Limb (tissue), 2 donors: ENCODE measurements around the gene CSNK1G1.
"Not testable (repeated sequence)": the region's sequence is repeated elsewhere in the genome, so short reads cannot be mapped to it uniquely, and the experiment has no call there.

ENCODE experiments used
- DNase-seq, 2 donors: peaks; one replicate each; pipeline ENCODE4 v3.0.0-alpha.2; 2016; ENCODE audit errors: extremely low spot score in 2 of 2

Gene CSNK1G1

DNA sequence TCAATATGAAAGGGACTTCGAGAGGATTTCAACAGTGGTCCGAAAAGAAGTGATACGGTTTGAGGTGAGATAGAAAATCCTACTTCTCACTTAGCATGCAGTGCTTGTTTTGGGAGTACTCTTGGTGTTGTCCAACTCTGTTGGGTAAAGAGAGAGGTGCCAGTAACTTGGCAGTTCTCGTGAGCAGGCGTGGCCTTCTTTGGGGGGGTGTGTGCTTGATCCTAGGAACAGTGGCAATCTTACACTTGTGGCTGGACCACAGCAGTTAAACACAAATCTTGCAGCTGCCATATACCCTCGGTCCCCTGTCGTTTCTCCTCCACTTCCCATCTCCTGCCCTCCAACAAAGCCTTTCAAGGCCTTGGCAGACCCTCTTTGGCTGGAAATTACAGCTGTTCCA, 219.6 kb downstream of the CSNK1G1 start:
- no peak for DNase-seq

DNA sequence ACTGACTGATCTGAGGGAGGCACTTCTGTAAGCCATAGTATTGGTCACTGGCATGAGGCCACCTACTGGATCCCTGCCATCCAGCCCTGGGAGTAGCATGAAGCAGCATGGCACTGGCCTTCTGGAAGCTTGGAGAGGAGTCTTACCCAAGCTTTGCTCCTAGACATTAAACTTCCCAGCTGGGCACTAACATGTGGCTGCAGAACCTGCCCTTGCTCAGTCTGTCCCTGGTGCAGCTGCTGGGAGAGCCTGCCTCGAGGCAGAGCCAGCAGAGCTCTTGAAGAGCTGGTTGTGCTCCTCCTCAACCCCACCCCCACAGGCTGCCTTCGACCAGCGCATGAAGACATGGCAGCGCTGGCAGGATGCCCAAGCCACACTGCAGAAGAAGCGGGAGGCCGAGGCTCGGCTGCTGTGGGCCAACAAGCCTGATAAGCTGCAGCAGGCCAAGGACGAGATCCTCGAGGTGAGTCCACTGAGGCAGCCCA, 221.6 kb downstream of the CSNK1G1 start:
- DNase-seq, result no peak

DNA sequence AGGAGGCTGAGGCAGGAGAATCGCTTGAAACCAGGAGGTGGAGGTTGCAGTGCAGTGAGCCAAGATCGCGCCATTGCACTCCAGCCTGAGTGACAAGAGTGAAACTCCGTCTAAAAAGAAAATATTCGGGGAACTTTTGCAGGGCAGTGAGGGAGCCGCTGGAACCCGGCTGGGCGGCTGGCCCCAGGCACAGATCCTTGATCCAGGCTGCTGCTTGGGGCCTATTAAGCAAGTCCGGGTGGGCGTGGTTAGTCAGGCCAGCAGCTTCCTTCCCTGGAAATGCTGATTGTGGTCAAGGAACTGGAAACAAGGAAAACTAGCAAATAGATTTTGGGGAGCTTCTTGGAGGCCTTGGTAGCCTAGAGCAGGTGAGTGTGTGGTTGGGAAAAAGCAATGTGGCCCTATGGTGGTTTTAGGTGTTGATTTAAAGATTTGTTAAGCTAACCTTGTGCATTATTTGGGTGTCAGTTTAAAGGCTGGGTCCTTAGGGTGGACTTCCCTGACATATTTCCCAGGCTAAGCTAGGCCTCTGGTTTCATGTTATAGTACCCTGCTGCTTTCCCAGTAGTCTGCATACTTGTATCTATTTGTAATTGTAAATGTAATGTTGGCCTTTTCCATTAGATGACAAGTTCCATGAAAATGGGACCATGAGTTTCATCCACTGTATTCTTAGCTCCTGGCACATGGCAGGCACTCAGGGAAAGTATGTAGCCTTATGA, 222.2 kb downstream of the CSNK1G1 start:
- DNase-seq, result no peak

DNA sequence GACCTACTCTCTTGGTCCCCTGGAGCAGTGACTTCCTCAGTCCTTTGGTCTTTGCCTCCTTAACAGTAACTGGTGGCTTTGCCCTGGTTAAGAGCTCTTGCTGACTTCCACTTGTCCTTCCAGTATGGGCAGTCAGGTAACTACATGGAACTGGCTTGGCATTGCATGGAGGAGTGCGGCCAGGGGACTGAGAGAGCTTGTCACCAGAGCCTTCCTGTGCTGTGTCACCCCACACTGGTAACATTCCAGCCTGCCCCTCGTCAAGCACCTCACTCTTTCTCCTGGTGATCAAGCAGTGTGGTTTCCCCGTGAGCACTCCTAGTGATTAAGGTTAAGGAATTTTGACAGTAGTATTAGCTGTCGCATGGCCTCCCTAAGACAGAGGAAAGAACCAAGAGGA, 223.8 kb downstream of the CSNK1G1 start:
- no peak for DNase-seq

DNA sequence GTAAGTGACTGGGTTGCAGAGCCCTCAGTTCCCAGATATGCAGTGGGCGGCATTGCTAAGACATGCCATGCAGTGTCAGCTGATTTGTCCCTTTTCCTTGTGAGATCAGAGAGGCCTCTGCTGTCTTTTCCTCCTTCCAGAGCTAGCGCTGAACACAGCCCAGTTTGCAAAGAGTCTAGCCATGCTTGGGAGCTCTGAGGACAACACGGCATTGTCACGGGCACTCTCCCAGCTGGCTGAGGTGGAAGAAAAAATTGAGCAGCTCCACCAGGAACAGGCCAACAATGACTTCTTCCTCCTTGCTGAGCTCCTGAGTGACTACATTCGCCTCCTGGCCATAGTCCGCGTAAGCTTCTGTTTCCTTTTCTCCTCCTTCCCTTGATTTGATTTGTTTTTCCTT, 224.4 kb downstream of the CSNK1G1 start:
- DNase-seq, result no peak

- DNase-seq, result no peak
Measured at GRCh38 chr15:64130159-64130558, 225.8 kb downstream of the CSNK1G1 start.

GRCh38 chr15:64127521-64128270, 228.3 kb downstream of the CSNK1G1 start:
- no peak for DNase-seq

- DNase-seq, result no peak
Measured at GRCh38 chr15:64125978-64126377, 230.0 kb downstream of the CSNK1G1 start.

DNA sequence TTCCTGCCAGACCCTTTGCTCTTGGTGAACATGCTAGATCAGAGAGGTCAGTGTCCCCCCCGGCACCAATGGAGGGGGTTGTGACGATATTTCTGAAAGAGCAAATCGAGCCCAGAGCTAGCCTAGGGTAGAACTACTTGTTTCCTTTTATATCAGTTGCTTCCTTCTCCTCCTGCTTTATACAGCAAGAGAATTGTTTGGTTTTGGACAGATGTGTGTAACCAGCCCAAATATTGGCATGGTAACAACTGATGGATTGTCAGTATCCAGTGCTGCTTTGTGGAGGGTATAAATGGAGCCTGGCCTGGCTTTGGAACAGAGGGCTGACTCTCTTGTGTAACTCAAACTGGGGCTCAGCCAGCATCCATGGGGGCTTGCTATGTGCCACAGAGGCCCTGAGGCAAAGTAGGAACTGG, 233.0 kb downstream of the CSNK1G1 start:
- no peak for DNase-seq

DNA sequence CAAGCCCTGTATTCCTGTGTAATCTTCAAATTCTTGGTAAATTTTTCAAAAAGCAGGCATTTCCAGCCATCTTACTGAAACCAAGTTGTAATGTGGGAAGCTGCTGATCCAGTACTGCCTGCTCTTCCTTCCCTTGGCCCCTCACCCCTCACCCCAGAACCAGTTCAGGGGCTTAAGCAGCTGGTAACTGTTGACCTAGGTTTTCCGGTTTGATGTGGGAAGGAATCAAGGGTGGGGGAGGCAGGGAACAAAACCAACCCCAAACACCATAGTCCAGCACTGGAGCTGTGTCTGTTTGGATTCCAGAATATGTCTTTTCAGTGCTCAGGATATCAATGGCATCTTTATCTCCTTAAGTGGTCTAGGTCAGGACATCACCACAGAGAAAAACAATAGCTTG, 233.5 kb downstream of the CSNK1G1 start:
- DNase-seq, result no peak

DNA sequence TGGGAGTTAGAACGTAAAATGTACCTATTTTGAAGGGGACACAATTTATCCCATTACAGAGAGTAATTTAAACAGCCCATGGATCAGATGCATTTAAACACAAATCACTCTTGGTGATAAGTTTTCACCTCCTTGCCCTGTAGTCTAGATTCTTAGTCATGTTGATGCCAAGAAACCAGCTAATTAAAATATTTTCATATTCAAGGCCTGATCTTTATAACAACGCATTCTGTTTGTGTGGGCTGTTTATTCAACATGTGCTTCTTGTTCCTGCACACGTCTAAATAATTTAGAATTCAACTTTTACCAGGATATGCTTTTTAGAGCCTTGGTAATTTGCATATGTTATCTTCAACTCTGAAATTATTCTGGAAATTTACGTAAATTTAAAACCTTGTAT, 234.4 kb downstream of the CSNK1G1 start:
- no peak for DNase-seq

DNA sequence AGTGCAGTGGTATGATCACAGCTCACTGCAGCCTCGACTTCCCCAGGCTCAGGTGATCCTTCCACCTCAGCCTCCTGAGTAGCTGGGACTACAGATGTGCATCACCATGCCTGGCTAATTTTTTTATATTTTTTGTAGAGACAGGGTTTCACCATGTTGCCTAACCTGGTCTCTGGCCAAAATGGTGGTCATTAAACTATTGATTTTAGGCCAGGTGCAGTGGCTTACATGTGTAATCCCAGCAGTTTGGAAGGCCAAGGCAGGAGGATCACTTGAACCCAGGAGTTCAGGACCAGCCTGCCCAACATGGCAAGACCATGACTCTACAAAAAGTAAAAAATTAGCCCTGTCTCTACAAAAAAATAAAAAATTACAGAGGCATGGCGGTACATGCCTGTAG, 235.7 kb downstream of the CSNK1G1 start:
- not testable (repeated sequence) for DNase-seq

GRCh38 chr15:64117759-64118487, 238.1 kb downstream of the CSNK1G1 start:
- DNase-seq, result no peak
